HG02852 (cell line): ENCODE data around the gene SPATA17.

Experiments
- ATAC-seq: cut with Tn5 transposase; IDR thresholded peaks from one replicate; pipeline ENCODE4 v1.9.1; 2021; ENCODE audit warnings: mild to moderate bottlenecking, moderate library complexity; ENCODE audit not compliant: unreplicated experiment

The SPATA17 gene

DNA sequence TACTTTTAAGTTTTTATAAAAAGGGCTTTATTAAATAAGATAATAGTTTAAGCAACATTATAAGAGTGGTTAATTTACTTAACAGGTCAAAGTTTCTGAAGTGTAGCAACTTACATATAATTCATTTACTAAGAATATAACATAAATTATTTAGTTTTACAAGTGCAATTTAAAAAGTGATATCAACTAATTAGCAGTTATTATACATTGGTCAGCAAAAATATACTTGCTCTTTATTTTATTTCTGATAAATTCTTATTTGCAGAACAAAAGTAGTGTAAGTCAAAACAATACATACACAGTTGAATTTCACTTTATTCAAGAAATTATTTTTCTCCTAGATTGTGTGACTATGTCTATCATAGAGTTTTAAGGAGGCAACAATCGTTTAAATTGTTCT is 215.6 kb downstream of the SPATA17 start:
- ATAC-seq = no peak

GRCh38 chr1:217847643-217848042 is 216.5 kb downstream of the SPATA17 start:
- no peak for ATAC-seq

DNA sequence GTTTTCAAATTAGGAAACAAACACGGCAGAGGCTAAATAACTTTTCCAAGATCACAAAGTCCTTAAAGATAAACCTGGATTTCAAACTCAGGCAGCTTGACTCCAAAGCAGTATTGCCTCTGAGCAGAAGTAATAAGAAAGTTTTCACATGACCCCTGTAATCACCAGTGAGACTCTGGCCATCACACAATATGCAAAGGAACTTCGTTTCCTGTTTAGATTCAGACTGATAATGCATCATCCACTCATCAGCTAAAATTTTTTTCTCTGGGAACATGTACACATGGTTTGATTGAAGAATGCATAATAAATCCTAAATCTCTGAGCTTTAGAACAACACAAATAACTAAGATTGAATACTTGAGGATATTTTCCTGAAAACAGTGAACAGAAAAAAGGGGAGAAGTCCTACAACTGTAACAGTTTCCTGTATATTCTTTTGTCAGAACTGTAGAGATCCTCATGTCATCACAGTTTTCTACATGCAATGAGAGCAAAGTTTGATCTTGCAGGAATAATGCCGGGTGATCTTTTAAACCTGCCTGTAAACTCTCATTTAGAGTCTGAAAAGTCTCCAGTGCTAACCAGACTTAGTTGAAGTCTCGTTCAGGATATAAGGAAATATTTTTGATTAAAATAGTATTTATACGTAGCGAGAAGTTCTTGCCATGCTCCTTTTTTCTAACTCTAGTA is 225.3 kb downstream of the SPATA17 start:
- no peak for ATAC-seq

DNA sequence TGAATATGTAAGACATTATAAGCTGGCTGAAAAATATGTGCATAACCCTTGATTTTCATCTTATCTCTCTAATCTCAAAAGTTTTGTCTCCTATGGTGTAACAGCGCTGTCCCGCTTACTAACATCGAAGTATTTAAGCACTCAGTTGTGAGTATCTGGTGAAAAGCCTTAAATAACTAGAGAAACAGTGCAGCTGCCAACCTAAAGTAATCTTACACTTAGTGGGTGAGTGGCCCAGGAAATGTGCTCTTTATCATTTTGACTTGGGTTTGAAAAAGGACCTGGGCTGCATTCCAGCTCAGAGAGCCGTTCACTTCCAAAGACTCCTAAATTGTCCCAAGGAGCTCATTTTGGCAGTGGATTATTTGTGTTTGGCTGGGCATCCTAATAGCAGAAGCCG is 225.9 kb downstream of the SPATA17 start:
- ATAC-seq = no peak

- ATAC-seq = no peak
Observed at GRCh38 chr1:217861658-217862057, 230.5 kb downstream of the SPATA17 start.

GRCh38 chr1:217867446-217867995 is 236.4 kb downstream of the SPATA17 start:
- ATAC-seq = no peak

DNA sequence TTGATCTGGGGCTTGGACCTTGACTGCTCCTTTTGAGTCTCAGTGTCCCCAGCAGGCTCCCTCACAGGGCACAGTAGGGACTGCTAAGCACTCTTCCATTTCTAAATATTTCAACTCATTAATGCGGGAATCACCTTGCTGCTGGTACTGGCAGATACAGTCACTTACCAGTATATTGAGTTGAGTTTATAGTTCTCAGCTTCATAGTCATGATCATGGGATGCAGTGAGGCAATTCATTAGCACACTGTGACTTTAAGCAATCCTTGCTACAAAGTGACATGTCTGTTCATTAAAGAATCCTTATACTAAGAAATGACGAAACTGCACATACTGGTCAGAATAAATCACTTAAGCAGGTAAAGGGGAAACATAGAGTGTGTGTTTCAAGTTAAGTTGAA is 240.8 kb downstream of the SPATA17 start:
- ATAC-seq = no peak

DNA sequence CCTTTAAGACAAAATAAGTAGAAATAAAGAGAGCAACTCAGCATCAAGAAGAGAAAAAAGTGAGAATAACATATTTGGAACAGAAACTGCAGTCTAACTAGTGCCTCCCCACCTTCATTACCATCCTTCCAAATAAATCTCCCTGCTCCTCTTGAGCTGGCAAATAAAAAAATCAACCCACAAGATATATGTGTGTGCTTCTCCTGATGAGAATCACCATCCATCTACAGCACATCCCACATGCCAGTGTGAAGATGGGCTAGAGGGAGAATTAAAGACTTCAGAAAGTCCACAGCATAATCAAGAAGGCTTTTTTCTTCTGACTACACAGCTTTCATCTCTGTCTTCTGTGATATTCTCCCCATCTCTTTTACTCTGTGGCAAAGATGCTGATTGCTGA is 244.1 kb downstream of the SPATA17 start:
- ATAC-seq = no peak

DNA sequence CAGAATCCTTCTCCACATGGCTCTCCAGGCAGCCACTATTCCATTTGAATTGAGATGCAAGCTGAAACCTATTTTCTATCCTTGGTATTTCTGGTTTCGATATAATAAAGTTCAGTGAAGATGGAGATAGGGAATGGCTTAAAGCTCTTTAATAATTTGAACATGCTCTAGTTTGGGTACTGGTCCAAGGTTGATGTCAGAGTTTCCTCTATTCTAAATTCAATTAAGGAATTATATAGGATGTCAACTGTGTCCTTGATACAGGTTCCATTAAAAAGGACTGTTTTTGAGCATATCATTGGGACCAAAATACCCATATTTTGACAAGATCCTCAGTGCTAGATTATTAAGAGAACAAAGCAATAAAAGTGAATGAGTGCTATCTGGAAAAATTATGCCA is 245.3 kb downstream of the SPATA17 start:
- ATAC-seq = no peak

- ATAC-seq = no peak
Observed at GRCh38 chr1:217876896-217877295, 245.8 kb downstream of the SPATA17 start.

DNA sequence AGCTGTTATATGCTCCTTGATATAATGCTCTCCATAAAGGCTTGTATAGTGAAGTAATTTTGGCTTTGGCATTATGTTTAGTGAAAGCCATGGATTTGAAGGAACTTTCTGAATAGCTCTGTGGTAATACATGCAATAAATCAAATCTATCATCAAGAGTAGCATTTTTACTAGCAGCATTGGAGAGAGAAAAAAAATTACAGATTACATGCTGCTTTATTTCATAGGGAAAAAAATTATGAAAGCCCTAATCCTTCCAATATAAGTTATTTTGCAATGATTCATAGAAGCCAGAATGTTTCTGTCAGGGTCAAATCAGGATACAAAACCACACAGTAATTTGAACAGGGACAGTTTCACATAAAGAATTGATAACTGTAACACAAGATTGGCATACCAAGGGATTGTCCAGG is 250.0 kb downstream of the SPATA17 start:
- no peak for ATAC-seq

GRCh38 chr1:217881607-217882332 is 250.6 kb downstream of the SPATA17 start:
- ATAC-seq = no peak

DNA sequence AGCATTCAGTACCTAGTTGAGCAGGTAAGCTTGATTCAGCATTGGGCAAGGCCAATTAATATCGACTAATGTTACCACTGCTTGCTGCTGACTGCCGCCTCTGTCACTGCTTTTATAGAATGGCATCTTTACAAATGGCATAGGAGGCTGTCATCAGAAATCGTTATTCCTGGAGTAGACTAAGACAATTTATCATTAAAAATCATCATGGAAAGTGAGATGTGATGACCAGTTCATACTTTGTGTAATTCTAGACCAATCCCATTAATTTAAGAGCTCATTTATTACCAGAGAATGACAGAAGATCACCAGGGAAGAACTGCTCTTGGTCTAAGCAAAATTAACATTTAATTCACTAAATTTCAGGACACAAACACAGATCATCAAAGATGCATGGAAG is 254.0 kb downstream of the SPATA17 start:
- no peak for ATAC-seq

GRCh38 chr1:217888328-217888727 is 257.2 kb downstream of the SPATA17 start:
- no peak for ATAC-seq

DNA sequence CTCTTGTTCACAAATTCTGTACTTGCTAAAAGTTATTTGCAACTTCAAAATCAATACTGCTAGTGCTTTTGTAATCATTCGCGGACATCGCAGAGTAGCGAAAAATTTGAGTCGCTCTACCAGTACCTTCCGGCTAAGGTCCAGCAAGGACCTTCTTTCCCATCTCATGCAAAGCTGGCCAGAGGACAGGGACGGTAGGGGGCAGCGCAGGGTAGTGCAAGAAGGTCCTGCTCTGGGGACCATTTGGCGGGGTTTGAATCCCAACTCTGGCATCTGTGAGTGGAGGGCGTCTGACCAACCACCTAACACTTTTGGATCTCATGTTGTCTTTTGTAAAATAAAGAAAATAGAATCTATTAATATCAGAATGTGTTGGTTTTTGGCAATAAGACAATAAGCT is 258.3 kb downstream of the SPATA17 start:
- ATAC-seq = no peak

GRCh38 chr1:217891966-217892365 is 260.8 kb downstream of the SPATA17 start:
- ATAC-seq = no peak

DNA sequence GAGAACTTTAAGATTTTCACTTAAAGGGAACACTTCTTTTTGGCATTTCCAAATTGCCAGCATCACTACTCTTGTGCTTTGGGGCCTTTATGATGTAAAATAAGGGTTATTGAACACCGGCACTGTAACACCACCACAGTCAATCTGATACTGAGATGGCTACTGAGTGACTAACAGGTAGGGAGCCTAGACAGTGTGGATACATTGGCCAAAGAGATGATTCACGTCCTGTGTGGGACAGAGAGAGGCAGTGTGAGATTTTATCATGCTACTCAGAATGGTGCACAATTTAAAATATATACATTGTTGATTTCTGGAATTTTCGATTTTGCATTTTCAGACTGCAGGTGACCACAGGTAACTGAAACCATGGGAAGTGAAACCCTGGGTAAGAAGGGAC is 261.6 kb downstream of the SPATA17 start:
- no peak for ATAC-seq

DNA sequence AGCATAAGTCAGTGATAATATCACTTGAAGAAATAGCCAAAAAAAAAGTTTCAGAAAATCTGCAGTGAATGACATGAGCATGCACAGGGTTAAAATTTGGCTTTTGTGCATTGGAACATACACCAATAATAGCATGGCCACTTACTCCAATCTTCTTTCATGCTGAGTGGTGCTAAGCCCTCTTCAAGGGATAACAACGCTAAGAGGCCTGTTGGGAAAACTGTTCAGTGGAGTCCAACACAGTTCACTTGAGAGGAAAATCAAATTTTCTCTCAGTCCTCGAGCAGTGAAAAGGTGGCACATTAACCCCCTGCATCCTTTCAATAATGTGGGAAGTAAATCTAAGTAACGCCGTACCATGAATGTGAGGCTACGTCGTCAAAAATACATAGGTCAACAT is 264.7 kb downstream of the SPATA17 start:
- ATAC-seq = no peak

- no peak for ATAC-seq
Observed at GRCh38 chr1:217896490-217896889, 265.3 kb downstream of the SPATA17 start.

DNA sequence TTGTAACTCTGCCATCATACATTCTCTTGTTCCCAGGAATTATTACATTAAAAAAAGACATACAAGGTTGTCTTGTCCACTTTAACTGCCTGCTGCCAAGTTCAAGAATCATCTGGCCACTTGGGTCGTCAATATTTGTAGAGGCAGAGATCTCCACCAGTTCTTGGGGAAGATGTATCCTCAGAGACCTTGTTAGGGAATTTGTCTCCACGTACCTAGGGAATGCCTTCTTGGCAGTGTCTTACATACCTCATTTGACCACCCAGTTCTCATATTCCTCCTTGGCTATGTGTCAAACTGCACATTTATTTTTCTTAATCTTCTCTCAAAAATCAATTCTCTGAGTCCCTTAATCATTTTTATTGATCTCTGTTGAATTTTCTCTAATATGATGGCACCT is 266.0 kb downstream of the SPATA17 start:
- ATAC-seq = no peak

DNA sequence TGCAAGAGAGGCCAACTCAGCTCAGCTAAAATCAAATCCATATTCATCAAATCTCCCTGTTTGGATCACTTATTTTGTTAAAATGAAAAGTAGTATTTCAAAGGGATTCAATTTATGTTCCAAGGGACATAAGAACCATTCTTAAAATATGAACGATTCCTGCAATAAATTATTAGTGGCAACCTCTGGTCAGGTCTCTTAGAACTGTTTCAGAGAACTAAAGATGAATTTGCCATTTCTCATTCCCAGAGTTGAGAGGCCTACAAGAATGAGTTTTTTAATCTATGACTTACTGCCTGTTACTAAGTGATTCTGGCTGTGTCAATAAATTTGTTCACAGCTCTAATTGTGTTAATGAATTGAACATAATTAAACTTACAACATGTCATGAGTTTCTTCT is 268.5 kb downstream of the SPATA17 start:
- ATAC-seq = no peak

DNA sequence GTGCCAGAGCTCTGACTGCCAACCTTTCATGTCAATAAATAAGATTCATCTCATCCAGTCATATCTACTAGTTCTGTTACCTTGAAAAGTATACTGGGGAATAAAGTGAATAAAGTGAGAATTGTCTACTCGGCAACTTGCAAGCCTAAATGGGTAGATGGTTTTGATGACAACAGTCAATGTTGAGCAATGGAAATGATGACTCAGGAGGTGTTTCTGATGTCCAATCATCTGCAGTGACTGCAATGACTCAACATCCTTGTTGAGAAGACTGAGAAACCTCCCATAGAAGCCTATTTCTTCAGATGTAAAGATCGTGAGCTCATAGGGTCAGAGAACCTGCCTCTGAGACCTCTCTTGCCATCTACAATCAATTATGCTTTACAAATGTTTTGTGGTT is 276.4 kb downstream of the SPATA17 start:
- no peak for ATAC-seq
